Measurements from ENCODE around the gene CMTR1.
A peak's percentile ranks its signal among the peaks of the same experiment; 100 is the strongest.

CMTR1 gene

DNA sequence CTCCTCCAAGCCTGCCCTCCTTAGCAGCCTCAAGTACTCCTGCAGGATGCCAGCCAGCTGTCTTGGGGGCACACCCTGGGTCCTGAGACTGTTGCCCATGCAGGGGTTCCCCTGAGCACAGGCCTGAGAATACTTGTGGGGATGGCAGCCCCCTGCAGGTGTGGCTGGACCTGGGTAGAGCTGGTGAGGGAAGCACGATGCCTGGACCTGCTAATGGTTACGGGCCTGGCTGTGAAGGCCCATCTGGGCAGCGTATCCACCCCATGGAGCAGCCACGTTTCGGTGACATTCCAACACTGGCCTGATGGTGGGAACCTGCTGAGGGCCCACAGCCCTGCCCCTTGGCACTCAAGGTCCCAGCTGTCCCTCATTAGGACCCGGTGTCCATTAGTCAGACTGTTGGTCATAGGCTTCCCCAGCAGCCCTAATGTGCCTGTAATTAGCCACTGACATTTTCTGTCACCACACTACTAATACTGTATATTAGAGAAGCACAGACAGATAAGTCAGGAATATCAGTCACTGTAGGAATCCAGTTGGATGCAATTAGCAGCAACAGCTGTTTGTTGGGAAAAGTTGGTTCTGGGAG, 46.3 kb downstream of the CMTR1 start:
- no peak for DNase-seq

DNA sequence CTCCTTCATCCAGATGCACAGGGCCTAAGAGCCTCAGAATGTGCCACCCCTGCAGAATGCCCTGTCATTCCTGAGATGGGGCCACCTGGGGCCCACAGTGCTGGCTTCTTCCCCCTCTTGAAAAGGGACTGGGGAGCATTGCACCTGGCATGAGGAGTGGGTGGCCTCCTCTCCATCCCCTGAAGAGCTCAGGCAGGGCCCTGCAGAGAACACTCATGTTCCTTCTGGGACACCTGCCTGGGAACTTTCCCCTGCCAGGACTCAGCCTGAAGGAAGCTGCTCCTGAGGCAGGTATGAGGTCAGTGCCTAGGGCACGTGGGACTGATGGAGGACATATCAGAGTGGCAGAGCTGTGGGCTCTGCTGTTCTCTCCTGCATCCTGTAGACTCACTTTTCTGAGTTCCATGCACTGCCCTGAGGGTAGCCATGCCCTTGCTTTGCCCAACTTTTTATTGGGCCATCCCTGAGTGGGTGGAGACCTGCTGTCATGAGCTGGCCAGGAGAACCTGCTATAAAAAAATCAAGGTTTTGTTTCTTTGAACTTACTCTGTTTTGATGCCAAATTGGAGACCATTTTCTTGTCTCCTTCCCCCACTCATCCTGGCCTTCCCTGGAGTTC, 47.2 kb downstream of the CMTR1 start:
- DNase-seq, result no peak

DNA sequence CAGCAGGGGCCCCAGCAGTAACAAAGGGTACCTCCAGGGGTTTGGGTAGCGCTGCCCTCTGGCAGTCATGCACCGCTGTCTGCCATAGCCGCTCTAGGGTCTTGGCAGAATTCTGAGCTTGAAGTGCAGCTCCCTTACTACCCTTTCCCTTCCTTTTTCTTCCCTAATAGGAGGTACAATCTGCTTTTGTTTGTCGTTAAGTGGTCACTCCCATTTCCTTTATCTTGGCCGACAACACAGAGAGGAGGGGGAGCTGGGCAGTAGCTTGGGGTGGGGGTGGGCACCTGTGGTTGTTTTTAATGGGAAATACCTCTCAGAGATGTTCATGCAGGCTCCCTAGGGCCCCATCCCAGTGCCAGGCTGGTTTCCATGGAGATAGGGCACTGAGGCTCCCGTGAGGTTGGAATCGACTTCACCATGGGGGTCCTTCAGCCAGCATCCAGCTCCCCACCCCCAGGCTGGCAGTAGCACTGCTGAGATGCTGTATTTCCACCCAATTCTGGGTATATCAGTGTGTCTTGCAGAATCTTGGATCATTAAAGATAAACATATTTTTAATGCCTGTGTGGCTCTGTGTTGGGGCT, 48.0 kb downstream of the CMTR1 start:
- DNase-seq, result no peak

DNA sequence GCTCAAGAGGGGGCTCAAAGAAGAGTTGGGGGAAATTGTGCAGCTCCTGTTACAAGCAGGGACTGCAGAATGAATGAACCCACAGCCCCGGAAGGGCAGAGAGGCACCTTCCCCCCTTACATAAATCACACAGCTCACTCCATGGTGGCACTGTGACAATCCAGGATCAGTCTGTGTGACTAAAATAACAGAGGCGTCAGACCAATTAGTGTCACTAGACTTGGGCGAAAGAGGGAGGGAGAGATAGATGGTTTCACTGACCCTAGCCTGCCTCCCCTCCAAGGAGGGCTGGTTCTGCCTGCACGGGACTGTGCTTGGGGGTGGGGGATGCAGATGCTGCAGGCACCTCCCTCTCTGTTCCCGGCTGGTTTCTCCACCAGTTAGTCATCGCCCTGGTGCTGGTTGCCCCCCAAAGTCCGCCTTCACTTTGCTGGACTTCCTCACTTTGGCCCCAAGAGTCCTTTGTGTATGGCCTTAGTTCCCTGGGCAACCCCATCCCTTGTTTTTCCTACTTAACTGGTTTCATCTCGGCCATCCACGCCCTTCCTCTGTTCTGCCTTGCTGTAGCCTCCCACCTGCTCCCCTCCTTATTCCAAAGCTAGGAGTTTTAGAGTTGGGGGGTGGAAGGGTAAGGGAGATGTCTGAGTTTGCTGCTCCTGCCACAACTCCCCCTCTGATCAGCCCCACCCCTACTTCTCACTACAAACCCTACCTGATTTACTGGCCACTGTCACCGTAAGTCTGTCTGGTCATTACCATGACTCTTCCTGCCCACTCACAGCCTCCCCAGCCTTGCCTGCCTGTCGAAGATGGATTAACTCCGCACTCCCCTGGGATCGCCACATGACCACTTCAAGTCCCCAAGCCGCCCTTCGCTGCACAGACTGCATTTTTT, 48.9 kb downstream of the CMTR1 start:
- no peak for DNase-seq

DNA sequence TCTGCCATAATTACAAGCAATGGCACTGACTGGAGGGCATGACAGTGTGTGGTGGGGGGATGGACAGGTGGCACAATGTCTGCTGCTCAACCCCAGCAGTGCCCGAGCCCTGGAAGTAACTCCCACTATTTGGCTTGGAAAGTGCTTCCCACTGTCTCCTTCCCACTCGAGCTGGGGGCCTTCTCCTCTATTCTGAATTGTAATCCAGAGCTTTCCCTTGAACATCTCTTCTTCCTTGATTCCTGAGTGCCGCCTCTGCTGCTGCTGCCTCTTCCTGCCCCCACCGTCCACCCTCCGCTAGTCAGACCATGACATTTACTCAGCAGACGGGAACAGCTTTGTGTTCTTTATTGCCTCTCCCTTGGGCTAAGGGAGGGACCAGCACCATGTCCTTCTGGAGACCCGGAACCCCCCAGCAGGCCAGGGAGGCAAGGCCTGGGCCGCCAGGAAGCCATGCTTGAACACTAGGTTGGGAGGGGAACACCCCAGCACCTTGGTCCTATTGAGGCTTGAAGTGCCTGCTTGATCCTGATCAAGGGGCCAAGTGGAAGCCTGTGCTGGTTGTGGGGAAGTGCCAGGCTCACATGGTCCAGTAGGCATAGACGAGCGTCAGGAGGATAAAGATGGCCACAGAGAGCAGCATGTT, 49.7 kb downstream of the CMTR1 start:
- DNase-seq, result no peak

DNA sequence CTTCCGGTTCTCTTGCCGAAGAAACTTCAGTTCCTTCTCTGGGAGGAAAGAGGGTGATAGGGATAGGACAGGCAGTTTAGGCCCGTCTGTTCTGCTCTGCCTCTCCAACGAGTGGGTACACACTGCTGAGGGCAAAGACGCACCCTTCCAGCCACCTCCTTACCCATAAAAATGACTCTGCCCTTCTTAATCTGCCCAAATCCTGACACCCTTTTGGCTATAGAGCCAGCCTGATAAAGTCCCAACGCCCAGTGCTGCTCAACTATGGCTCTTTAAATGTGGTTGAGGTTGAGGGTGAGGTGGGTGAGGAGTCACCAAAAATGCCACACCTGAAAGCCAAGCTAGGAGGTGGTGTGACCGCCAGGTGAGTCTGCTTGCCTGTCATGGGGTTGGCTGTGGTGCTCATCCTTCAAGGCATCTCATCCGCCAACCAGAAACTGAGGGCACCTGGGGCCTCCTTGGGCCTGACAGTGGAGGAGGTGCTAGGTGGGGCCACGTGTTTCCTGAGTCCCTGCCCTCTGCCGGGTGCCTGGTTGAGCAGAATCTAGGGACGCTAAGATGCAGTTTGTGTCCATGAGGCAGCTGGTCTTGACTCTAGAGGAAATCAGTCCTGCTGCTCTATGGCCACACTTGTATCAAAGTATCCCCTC, 50.4 kb downstream of the CMTR1 start:
- DNase-seq, result no peak

DNA sequence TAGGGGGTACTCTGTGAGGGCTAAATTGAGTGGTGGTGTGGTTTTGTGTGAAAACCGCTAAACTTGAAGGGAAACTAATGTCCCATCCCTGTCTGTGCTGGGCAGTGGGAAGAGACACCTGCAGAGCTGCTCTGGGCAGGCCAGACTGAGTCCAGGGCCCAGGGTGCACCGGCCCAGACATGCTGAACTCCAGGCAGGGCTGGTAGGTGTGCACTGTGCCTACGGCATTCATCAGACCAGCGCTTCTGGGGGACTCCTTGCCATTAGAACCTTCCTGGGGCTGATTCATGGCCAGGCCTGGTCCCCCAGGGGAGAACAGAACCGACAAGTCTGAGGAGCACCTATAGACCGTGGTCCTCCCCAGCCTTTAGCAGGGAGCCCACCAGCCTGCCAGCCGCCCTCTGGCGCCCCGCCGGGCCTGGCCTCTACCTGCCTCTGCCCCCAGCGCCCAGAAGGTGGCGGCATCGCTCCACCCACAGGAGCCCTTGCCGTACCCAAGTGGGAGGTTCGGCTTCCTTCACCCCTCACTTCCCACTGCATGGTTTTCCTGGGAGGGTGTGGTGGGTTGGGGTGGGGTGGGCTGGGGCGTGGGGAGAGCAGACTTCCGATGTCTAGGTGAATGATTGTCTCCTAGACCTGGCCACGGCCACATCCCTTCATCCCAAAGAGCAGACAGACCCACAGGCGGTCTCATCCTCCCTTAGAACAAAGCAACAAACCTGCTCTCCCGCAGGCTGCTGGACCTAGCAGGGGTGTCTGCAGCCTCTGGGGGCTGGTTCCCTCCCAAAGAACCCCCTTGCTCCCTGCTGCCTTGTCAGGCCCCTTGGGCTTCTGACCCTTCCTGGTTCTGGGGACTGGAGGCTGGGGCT, 51.1 kb downstream of the CMTR1 start:
- peak; percentile 81 for DNase-seq

DNA sequence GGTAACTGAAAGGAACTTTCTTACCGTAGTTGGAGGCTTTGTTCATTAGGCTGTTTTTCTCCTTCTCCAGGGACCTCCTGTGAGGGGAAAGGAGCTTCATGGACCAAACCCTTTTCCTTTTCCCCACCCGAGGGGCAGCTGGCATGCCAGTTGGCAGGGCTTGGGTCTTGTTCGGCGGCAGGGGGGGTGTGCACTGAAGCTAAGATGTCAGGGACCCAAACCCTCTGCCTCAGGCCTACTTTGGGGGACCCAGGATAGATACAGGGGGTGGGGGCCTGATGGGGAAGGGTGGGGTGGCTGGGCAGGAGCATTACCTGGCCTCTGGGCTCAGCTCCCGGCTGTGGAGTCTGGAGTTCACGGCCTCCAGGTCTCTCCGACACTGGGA, 51.8 kb downstream of the CMTR1 start:
- DNase-seq, result no peak

DNA sequence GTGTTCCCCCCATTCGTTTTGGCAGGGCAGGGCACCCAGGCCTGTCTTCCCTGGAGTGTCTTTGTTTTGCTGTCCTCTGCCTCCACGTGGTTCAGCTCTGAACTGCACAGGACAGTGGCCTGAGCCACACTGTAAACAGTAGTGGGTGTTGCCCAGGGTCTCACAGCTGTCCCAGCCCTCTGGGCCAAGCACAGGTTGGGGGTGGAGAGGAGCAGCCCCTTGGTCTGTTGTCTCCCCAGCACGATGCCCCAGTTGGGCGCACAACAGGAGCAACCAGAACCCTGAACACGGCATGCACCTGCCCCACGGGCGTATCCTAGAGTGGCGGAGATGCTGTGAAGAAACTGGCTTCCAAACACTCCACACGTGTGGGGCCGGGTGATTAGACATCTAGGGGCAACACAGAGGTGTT, 52.3 kb downstream of the CMTR1 start:
- no peak for DNase-seq

DNA sequence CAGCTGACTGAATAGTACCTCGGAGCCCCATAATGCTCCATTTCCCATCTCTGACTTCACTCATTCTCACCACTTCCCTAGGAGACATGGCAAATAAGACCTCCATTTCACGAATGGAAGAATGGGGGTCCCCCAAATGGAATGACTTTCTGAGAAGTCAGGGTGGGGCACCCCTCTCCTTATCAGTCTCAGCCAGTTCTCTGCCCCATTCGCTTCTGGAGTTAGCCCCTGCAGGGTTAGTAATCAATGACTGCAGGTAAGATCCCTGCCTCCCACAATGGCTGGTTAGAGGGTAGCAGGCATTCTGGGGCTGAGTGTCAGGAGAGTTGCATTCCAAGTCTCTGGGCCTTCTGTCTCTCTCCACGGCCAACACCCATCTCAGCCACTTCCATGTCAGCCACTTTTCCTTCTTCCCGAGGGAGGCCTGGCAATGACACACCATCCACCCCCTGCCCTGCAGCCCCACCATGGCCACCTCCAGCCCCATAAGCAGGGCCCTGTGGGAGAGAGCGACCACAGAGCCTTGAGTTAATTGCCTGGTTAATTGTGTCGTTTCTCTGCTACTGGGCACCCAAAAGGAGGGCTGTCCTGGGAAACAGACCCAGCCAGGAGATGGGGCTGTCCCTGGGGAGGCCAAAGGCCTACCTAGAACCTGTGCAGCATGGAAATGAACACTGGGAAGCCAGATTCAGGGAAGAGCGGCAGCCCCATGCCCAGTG, 53.3 kb downstream of the CMTR1 start:
- no peak for DNase-seq

DNA sequence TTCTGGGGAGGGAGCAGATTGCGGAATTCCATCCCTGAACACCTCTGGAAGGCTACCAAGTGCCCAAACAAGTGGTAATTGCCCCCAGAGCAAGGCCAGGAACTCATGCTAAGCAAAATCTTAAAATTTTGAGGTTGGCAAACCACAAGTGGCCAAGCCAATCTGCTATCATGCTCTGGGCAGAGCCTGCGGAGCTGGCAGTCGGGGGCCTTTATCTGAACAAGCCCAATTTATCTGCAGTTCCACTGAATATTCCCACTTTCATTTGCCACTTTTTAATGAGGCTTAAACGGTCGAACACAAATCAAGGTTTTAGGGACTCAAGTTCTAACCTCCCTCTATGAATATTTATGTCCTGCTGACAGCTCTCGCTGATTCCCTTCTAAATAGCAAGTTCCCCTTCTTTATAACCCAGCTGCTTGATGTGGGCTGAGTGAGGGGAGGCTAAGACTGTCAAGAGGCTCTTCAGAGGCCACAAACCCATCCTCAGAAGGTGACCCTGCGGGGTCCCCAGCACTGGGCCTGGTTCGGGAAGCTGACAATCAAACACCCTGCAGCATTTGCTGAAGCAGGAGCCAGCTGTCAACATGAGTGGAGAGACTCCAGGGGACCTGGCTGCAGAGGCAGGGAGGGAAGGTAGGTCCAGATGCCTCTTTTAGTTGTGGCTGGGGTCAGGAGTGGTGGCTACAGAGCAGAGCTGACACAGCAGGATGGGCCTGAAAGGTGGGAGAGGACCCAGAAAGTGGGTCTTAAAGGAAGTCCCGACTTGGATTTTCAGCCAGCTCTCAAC, 54.8 kb downstream of the CMTR1 start:
- DNase-seq, result no peak

DNA sequence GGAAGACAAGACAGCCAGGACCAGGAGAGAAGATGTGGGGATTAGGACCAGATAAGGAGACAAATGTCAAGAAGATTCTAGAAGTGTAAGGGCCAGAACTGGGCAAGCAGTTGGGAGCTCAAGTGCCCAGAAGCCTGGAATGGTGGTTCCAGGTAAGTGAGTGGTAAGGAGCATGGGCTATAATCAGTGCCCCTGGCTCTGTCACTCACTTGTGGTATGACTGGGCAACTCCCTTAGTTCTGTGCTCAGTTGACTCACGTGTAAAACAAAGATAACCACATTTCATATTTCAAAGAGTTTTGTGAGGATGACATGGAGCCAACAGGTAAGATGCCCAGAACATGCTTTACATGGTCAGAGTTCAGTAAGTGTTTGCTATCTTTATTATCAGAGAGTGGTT, 55.5 kb downstream of the CMTR1 start:
- DNase-seq, result no peak

DNA sequence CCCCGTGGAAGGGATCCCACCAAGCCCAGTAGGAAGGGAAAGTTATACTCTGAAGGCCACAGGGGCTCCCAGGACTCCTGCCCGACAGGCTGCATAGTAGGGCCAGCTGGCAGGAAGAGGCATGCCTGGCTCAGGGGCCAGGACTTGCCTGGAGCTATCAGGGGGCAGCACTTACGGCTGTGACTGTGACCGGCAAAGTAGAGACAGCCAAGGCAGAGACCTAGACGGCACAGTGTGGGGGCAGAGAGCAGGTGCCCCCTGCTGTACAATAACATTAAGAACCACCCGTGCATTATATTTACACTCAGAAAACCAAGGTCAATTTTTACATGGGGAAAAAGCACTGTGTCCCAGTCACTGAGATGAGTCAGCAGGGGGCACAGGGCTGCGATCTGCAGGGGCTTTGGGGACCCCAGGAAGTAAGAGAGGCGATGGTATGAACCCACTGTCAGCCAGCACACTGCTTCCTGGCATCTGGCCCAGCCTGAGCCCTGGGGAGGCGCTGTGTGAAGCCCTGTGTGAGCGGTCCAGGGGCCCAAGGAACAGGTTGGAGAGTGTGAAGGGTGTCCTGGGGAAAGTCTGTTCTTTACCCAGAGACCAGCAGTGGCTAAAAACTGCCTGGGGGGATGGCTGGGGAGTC, 56.8 kb downstream of the CMTR1 start:
- peak; percentile 35 for DNase-seq

DNA sequence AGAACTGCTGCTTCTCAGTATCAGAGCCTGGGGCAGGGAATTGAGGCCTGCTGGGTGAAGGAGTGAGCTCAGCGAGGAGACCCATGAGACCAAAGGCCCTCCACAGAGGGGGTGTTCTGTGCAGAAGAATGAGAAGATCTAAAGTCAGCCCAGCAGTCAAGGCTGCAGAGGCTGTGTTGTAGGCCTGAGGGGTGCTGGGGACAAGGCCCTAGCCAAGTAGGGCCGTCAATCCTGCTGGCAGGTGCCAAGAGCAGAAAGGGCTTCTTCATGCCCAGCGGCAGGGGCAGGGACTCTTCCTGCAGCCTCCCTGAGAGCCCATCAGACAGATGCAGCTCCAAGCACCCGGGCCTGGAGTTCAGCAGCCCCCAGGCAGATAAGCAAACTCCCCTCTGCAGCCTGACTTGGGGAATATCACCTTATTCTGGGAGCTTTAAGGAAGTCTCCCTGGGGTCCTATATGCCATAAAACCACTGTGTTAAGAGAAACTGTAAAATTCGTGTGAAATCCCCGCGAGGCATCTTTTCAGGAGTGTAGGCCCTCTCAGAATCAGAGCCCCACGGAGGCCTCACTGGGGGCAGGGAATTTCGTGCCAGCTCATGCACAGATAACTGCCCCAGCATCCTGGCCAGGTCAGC, 57.6 kb downstream of the CMTR1 start:
- no peak for DNase-seq

DNA sequence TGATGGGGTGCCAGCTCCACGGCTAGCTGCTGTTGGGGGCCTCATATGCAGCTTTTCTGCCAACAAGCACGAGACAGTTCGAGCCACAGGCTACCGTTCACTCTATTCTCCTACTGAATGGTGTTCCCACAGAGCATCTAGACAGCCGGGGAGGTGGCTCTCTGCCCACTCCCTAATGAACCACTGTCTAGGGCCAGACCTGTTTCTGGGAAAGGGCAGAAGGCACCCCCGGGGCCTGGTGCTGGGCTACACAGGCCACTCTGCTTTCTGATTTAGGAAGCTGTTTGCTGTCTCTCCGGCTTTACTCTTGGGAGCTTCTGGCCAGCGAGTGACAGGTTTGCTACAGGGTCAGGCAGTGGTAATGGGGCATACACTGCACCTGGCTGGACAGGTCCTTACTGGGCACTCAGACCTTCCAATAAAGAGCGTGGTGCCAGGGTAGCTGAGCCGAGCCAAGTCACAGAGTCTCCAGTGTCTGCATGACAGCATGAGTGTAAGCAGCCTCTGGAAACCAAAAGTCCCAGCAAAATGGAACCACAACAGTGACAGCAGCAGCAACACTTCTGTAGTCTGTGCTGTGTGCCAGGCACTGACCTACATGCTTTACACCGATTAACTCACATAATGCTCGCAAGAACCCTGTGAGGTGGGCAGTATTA, 58.3 kb downstream of the CMTR1 start:
- no peak for DNase-seq

DNA sequence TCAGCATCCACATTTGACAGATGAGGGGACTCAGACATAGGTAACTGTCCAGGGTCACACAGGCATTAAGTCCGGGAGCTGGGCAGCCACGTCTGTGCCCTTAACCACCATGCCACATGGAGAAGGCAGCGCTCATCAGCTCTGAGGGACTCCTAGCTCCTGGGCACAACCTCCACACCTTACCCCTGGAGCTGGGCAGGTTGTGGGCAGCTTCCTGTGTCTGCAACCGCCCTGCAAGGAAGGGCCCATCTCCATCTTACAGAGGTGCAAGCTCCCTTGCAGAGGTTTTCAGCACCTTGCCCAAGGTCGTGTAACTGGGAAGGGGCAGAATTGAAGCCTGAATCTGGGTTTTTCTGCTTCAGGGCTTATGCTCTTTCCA, 58.8 kb downstream of the CMTR1 start:
- no peak for DNase-seq

DNA sequence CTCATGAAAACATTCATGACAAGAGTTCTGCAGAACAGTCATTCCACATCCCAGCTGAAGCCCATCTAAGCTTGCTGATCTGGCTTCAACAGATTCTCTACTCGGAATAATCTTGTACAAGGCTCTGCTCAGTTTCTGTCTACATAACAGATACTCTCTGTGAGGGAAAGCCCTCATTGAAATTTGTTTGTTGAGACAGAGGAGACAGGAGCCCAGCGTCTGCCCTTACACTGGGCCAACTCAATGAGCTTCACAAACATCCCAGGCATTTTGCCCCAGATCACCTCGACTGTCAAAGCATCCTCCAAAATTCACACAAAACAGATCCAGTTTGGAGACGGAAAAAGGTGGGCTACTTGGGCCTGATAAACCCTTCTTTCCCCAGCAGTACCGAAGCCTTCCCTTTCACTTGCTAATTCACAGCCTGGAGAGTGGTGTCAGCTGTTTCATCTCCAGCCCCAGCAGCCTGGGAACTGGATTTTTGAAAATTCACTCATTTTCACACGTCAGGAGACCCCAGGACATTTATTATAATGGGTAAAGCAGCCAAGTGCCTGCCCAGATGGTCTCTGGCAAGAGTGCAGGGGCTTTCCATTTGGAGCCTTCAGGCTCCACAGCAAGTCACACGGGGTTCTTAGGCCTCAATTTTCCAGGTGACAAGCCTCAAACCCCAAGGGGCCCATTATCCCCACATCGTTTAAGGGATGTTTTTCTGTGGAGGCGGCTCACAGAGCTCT, 59.4 kb downstream of the CMTR1 start:
- DNase-seq, result no peak
